Measurements from ENCODE around the gene SRMS. TPM values are rescaled to one million over a fixed set of nuclear protein-coding genes. Genes with fewer than 3 reads are reported as not detected.
A peak's percentile ranks its signal among the peaks of the same experiment; 100 is the strongest.

The SRMS gene
- total and polyA plus RNA-seq, 2 of the 13 experiments (the other 11 are each of a cell fraction or from before 2014, with no cell fraction given), result not detected

GRCh38 chr20:63574829-63575743 lies 27.5 kb upstream of the SRMS start (continued):
- TF ChIP-seq CENPX (CRISPR knock-in tag; IDR thresholded peaks at IDR 0.05) (no peak), ZNF878 (CRISPR knock-in tag; IDR thresholded peaks at IDR 0.05) (no peak), GATA4 (IDR thresholded peaks at IDR 0.05; ENCODE audit: borderline replicate concordance, low read depth) (no peak), RNF219 (CRISPR knock-in tag; IDR thresholded peaks at IDR 0.05) (no peak), HOMEZ (CRISPR knock-in tag; IDR thresholded peaks at IDR 0.05; ENCODE audit: low read depth) (no peak), ZNF577 (CRISPR knock-in tag; IDR thresholded peaks at IDR 0.05; ENCODE audit: borderline replicate concordance, low read depth) (no peak), ZNF431 (CRISPR knock-in tag; IDR thresholded peaks at IDR 0.05; ENCODE audit: borderline replicate concordance, low read depth) (peak; percentile 58; the same call in 1 of the 2 replicates), PAF1 (CRISPR knock-in tag; IDR thresholded peaks at IDR 0.05) (no peak), SCMH1 (CRISPR knock-in tag; IDR thresholded peaks at IDR 0.05; ENCODE audit: borderline replicate concordance) (no peak), NPAS2 (CRISPR knock-in tag; IDR thresholded peaks at IDR 0.05; ENCODE audit: borderline replicate concordance) (no peak), DPF2 (CRISPR knock-in tag; IDR thresholded peaks at IDR 0.05; ENCODE audit: borderline replicate concordance, low read depth) (no peak), PBX3 (CRISPR knock-in tag; IDR thresholded peaks at IDR 0.05; ENCODE audit: borderline replicate concordance) (no peak), SAFB2 (CRISPR knock-in tag; IDR thresholded peaks at IDR 0.05; ENCODE audit: borderline replicate concordance, low read depth) (peak; percentile 46; the same call in 1 of the 2 replicates), ZBTB3 (CRISPR knock-in tag; IDR thresholded peaks at IDR 0.05; ENCODE audit: borderline replicate concordance, low read depth) (no peak), TERF1 (CRISPR knock-in tag; IDR thresholded peaks at IDR 0.05) (0 out of 2 replicates have a peak, but pooled peaks have one; percentile 57), ZBTB43 (CRISPR knock-in tag; conservative IDR thresholded peaks at IDR 0.05) (no peak), NFYC (CRISPR knock-in tag; IDR thresholded peaks at IDR 0.05) (peak; percentile 61; the same call in 1 of the 2 replicates), TCF12 (IDR thresholded peaks at IDR 0.05) (no peak), TCF12 (CRISPR knock-in tag; IDR thresholded peaks at IDR 0.05) (0 out of 2 replicates have a peak, but pooled peaks have one; percentile 32)
